WTC11 (cell line): Measurements from ENCODE around the gene CLEC5A.

ENCODE experiments used
- CREB1 ChIP-seq: sonication (generic); formaldehyde crosslinking; IDR thresholded peaks from 2 replicates; pipeline ENCODE4 v1.8.0; 2023; ENCODE audit warnings: mild to moderate bottlenecking, missing genetic modification reagents
- CREM ChIP-seq: sonication (generic); formaldehyde crosslinking; IDR thresholded peaks from 2 replicates; pipeline ENCODE4 v1.8.1; 2022; ENCODE audit warnings: mild to moderate bottlenecking, missing genetic modification reagents, moderate library complexity
- CTCF ChIP-seq: fragments of 200-600 bp; IDR thresholded peaks from 2 replicates; pipeline ENCODE4 v1.8.0; 2022; ENCODE audit warnings: antibody characterized with exemption
- FOXP1 ChIP-seq: sonication (generic); formaldehyde crosslinking; IDR thresholded peaks from 2 replicates; pipeline ENCODE4 v1.8.0; 2022; ENCODE audit warnings: missing genetic modification reagents, mild to moderate bottlenecking, moderate library complexity, borderline replicate concordance
- GABPB1 ChIP-seq: sonication (generic); formaldehyde crosslinking; IDR thresholded peaks from 2 replicates; pipeline ENCODE4 v1.8.1; 2023; ENCODE audit warnings: mild to moderate bottlenecking, missing genetic modification reagents
- RORB ChIP-seq: fragments of 250-450 bp; sonication (Bioruptor Pico); IDR thresholded peaks from 2 replicates; pipeline ENCODE4 v1.9.0; 2021; ENCODE audit warnings: mild to moderate bottlenecking
- STAT6 ChIP-seq: sonication (generic); formaldehyde crosslinking; conservative IDR thresholded peaks from 2 replicates; pipeline ENCODE4 v1.8.1; 2023; ENCODE audit warnings: mild to moderate bottlenecking, low read depth, missing genetic modification reagents, moderate library complexity
- ZNF263 ChIP-seq: sonication (generic); formaldehyde crosslinking; IDR thresholded peaks from 2 replicates; pipeline ENCODE4 v1.8.1; 2022; ENCODE audit warnings: low read depth, mild to moderate bottlenecking, moderate library complexity, missing genetic modification reagents
- ZNF671 ChIP-seq: fragments of 250-450 bp; sonication (Bioruptor Pico); IDR thresholded peaks from 2 replicates; pipeline ENCODE4 v1.8.0; 2021; ENCODE audit warnings: mild to moderate bottlenecking
- TF ChIP-seq, protein P1 (sequence below): sonication (generic); formaldehyde crosslinking; IDR thresholded peaks from 2 replicates; pipeline ENCODE4 v1.8.1; 2023; ENCODE audit warnings: mild to moderate bottlenecking, missing genetic modification reagents, moderate library complexity
- TF ChIP-seq, protein P2 (sequence below): fragments of 250-450 bp; sonication (Bioruptor Pico); IDR thresholded peaks from 2 replicates; pipeline ENCODE4 v1.9.0; 2021; ENCODE audit warnings: moderate library complexity, mild to moderate bottlenecking, inconsistent platforms, borderline replicate concordance
- TF ChIP-seq, protein P3 (sequence below): sonication (generic); formaldehyde crosslinking; IDR thresholded peaks from 2 replicates; pipeline ENCODE4 v1.8.0; 2022; ENCODE audit warnings: mild to moderate bottlenecking, missing genetic modification reagents

DNA sequence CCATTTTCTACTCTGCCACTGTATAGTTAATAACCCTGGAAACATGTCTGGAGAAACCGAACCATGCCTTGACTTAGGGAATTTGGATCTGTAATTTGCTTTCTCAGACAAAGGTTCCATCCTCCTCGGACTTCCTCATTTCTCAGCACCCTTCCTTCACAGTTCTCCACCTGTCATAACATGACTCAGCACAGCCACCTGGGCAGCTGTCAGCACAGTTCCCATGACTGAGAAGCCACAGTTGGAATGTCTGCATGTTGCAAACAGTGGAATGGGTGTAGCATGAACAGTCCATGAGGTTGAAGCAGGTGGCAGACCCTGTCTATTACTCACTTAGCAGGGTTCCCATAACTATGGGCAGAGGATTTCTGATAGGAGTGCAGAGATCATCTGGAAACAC is 31.2 kb downstream of the CLEC5A start:
- TF ChIP-seq, protein P1, sequence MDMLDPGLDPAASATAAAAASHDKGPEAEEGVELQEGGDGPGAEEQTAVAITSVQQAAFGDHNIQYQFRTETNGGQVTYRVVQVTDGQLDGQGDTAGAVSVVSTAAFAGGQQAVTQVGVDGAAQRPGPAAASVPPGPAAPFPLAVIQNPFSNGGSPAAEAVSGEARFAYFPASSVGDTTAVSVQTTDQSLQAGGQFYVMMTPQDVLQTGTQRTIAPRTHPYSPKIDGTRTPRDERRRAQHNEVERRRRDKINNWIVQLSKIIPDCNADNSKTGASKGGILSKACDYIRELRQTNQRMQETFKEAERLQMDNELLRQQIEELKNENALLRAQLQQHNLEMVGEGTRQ (CRISPR knock-in tag), result no peak
- no peak for TF ChIP-seq CREB1 (CRISPR knock-in tag)
- TF ChIP-seq, protein P2, sequence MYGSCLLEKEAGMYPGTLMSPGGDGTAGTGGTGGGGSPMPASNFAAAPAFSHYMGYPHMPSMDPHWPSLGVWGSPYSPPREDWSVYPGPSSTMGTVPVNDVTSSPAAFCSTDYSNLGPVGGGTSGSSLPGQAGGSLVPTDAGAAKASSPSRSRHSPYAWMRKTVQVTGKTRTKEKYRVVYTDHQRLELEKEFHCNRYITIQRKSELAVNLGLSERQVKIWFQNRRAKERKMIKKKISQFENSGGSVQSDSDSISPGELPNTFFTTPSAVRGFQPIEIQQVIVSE, result no peak
- no peak for TF ChIP-seq CTCF
- TF ChIP-seq FOXP1 (CRISPR knock-in tag), result no peak
- no peak for TF ChIP-seq CREM (CRISPR knock-in tag)
- TF ChIP-seq, protein P3, sequence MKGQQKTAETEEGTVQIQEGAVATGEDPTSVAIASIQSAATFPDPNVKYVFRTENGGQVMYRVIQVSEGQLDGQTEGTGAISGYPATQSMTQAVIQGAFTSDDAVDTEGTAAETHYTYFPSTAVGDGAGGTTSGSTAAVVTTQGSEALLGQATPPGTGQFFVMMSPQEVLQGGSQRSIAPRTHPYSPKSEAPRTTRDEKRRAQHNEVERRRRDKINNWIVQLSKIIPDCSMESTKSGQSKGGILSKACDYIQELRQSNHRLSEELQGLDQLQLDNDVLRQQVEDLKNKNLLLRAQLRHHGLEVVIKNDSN, result no peak
- no peak for TF ChIP-seq GABPB1
- no peak for TF ChIP-seq RORB (CRISPR knock-in tag)
- no peak for TF ChIP-seq STAT6 (CRISPR knock-in tag)
- TF ChIP-seq ZNF263, result no peak
- TF ChIP-seq ZNF671, result no peak
